Testis (tissue), 2 donors: ENCODE data around the gene PRRX1.

Experiments
- POLR2A ChIP-seq: fragments of 450-650 bp; IDR thresholded peaks from one replicate; pipeline ENCODE4 v1.6.1; 2017; ENCODE audit warnings: antibody characterized with exemption, mild to moderate bottlenecking, moderate library complexity
- TF ChIP-seq, protein P1 (sequence below), 3 experiments: fragments of 450-650 bp in 2 of 3; fragments of 200-600 bp in 1 of 3; sonication (generic) in 1 of 3; IDR thresholded peaks; one replicate each; pipeline ENCODE4 v1.5.1; 2016 to 2019; ENCODE audit warnings: antibody characterized with exemption in 3 of 3, mild to moderate bottlenecking in 2 of 3, moderate library complexity in 1 of 3

DNA sequence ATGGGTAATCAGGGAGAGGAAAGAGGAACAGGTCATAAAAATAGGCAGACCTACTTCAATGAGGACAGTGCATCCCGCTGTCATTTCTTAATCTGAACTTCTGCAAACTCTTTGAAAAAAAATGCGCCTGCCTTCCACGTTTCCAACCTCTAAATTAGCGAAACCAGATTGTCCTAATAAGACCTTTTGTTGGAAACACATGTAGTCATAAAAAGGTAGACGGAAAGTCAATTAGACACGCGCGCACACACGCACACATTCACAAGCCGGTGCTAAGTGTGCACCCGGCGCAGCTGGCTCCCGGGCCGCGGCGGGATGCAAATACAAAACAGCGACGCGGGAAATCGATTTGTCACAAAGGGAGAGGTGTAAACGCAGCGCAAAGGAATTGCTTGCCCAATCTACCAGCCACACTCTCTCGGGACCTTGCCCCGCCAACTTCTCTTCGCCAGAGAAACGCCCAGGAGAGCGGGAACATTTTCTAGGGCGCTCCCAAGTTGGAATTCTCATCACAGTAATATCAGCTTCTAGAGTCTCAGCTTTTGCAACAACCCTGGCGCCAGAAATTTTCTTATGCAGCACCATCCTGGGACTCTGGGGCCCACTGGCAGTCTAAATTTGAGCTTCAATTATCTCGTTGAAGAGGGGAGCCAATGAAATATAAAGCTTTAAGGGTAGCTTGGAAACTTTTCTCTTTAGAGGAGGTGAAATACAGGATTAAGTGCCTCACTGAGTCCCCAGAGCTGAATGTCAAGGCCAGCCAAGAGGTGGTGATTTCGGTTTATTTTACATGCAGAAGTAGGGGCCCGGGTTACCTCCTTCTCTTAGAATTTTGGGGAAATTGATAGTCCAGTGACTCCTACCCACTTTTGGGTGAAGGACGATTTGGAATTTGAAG lies 4.5 kb downstream of the PRRX1 start:
- TF ChIP-seq, protein P1, sequence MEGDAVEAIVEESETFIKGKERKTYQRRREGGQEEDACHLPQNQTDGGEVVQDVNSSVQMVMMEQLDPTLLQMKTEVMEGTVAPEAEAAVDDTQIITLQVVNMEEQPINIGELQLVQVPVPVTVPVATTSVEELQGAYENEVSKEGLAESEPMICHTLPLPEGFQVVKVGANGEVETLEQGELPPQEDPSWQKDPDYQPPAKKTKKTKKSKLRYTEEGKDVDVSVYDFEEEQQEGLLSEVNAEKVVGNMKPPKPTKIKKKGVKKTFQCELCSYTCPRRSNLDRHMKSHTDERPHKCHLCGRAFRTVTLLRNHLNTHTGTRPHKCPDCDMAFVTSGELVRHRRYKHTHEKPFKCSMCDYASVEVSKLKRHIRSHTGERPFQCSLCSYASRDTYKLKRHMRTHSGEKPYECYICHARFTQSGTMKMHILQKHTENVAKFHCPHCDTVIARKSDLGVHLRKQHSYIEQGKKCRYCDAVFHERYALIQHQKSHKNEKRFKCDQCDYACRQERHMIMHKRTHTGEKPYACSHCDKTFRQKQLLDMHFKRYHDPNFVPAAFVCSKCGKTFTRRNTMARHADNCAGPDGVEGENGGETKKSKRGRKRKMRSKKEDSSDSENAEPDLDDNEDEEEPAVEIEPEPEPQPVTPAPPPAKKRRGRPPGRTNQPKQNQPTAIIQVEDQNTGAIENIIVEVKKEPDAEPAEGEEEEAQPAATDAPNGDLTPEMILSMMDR (IDR thresholded peaks at IDR 0.05), result no peak
- no peak for TF ChIP-seq POLR2A
